DMS53 treated with DMSO at 0.1 percent for 48 hours (cell line): ENCODE data around the gene CEP89.
"Not testable (repeated sequence)": the region's sequence is repeated elsewhere in the genome, so short reads cannot be mapped to it uniquely, and the experiment has no call there.

Source experiments
- DNase-seq: peaks from one replicate; lab custom pipeline; 2025; ENCODE audit not compliant: unreplicated experiment; lab: John Stamatoyannopoulos, UW

CEP89 gene

DNA sequence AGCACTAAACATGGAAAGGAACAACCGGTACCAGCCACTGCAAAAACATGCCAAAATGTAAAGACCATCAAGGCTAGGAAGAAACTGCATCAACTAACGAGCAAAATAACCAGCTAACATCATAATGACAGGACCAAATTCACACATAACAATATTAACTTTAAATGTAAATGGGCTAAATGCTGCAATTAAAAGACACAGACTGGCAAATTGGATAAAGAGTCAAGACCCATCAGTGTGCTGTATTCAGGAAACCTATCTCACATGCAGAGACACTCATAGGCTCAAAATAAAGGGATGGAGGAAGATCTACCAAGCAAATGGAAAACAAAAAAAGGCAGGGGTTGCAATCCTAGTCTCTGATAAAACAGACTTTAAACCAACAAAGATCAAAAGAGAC, 123.7 kb downstream of the CEP89 start:
- DNase-seq, result not testable (repeated sequence)

DNA sequence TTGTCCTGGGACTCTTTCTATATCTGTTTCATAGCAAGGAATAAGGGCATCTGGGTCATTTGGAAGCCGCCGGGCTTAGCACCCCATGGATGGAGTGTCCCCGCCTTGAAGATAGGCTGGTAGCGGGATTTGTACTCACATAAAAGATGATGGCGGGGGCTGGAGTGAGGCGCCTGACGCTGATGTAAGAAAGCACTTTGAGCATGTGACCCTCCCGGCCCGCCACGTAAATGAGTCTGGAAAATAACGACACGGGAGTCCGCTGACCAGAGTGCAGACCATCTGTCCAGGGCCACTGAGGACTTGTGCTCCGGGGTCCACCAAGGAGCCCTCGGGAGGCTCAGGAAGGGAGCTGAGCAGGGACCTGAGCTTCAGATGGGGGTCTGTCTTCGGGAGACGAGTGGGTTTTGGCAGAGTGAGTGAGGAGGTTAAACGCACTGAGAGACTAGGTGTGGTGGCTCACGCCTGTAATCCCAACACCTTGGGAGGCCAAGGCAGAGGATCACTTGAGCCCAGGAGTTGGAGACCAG, 128.0 kb downstream of the CEP89 start:
- DNase-seq, result no peak

DNA sequence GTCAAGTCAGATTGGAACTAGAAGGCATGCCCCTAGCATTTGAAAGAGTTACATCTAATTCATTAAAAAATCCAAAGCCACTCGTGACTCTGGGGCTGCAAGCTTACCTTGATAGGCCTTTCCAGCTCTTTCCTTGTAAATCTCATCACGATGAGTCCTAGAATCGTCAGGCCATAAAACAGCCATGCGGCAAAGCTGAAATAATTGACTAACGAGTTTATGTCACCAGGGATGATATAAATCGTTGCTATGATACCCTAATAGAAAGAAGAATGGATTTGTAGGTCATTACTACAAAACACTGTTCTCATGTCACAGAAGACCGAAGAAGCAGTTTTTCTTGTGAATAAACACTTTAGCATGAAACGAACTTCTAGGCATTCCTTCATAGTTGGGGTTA, 129.7 kb downstream of the CEP89 start:
- DNase-seq, result no peak

DNA sequence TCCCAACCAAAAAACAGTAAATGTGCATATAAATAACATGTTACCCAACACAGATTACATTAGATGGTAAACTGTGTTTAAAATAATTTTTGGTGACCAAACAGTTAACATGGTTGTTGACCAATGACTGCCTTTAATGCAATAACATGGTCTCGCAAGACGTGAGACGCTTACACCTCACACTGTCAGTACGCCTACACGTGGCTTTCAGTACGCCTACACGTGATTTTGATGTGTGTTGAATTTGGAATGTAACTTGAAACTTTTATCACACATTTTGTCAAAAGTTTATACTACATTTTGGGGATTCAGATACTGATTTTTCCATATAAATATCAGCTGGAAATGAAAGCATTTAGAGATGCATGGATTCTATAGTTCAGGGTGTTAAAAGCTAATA, 134.2 kb downstream of the CEP89 start:
- no peak for DNase-seq

DNA sequence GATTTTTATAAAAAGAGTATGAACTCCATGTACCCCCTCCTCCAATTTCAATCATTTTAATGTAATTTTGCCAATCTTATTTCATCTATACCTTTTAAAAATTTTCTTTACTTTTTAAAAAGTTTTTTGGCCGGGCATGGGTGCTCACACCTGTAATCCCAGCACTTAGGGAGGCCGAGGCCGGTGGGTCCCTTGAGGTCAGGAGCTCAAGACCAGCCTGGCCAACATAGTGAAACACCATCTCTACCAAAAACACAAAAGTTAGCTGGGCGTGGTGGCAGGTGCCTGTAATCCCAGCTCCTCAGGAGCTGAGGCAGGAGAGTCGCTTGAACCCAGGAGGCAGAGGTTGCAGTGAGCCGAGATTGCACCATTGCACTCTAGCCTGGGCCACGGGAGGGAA, 138.4 kb downstream of the CEP89 start:
- not testable (repeated sequence) for DNase-seq

DNA sequence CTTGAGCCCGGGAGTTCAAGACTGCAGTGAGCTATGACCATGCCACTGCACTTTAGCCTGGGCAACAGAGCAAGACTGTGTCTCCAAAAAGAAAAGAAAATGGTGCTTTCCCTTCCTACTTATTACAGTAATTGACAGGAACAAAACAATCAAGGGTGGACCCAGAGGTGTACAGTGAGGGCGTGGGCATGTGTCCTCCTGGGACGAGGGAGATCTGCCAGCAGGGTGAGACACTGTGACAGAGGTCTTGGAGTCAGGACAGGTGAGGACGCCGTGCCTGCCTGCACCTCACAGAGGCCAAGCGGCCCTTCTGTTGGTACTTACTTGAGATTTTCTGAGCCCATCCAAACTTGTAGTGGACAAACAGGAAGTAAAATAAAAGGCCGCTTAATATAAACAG, 138.9 kb downstream of the CEP89 start:
- DNase-seq, result not testable (repeated sequence)

DNA sequence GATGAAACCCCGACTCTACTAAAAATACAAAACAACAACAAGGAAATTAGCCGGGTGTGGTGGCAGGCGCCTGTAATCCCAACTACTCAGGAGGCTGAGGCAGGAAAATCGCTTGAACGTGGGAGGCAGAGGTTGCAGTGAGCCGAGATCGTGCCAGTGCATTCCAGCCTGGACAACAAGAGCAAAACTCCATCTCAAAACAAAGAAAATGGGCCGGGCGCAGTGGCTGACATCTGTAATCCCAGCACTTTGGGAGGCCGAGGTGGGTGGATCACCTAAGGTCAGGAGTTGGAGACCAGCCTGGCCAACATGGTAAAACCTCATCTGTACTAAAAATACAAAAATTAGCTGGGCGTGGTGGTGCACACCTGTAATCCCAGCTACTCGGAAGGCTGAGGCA, 139.7 kb downstream of the CEP89 start:
- DNase-seq, result not testable (repeated sequence)

DNA sequence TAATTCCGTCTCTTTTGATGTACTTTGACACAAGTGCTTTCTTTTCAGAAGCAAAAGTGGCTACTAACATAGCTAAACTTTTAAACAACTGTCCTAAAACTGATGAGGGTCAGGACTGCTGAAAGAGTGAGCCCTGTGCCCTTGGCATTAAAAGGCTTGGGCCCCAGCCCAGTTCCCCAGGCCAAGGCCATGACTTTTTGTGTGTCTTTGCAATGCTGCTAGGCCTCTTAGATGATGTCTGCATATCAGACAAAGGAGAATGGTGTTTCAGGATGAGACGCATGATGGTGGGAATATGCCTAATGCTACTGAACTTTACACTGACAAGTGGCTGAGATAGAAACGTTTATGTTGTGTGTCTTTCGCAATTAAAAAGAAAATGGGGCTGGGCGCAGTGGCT, 140.1 kb downstream of the CEP89 start:
- DNase-seq, result no peak

DNA sequence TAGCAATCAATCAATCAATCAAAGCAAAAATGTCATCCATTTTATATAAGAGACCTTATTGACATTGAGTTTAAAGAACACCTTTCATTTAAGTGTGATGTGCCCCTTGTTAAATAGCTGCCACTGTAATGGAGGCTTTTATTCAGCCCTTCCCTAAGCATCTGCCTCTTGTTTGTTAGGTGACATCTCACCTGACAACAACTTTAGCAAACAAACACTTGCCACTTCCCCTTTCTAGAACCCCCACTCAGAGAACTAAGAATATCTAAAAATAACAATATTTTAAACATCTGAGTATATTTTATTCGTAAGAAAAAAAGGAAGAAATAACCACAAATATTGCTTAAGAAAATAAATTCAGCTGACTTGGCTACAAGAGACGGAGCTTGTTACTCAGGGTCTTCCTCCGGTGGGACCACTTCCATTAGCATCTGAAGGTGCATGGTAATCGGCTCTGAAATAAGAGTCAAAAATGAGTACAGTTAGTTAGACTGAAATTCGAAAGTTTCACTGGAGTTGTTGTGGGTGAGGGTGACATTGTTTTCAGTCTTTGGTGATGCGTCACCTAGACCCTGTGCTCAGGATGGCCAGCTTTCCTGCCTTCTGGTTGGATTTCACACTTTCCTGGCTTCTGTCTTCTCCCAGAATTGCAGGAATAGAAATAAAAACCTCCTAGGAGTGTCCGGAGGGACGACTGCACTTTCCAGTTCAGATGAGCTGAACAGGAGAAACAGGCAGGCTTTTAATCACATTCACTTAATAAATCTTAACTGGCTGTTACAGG, 141.3 kb downstream of the CEP89 start:
- DNase-seq, result no peak

DNA sequence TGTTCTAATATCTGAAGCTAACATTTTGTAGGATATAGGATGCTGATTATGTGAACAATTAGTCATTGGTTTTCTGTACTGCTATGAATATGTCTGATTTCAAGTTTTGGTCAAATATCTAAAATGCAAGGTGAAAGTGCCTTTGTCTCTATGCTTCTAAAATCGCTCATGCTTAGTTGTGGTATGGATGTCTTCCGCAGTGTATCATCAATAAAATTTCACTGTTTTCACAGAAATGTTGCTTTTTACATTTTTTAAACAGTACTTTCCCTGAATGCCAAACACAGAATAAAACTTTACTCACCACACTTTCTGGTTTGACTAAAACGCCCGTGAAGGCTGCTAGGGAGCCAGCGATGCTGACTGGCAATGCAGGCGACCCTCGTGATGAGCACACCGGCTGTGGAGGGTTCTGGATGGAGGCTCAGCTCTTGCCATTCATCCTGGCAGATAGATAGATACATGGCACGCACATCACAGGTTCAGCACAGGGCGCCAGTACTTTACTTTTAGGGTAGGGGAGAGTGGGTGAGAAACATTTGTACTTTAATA, 142.3 kb downstream of the CEP89 start:
- DNase-seq, result no peak

DNA sequence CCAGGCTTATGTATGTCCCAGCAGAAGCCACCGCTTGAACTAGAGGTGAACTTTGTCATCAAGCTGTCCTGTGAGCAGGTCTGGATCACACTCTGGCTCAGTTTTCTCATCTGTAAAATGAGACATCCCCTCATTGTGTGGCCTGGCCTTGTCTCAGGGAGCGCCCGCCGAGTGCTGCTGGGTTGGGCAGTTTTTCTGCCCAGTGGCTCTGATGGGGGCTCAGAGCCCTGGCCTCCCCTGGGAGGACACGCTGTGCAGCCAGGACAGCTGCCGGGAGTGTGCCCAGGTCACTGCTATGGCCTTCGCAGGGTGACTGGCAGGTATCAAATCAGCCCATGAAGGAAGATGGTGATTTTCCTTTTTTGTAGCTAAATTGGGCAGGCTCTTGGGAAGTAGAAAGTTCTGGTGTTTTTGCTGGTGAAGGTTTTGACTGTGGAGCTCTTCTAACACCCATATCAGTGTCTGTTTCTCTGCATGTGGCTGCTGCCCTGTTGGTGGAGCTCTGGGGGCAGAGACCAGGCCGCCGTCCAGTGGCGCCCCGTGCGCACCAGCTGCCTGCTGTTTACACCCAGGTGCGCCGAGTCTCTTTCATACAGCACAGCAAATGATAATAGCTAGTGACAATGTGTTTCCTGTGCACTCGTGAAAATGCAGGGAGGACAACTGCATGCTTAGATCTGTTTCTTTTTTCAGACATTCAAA, 143.0 kb downstream of the CEP89 start:
- no peak for DNase-seq

DNA sequence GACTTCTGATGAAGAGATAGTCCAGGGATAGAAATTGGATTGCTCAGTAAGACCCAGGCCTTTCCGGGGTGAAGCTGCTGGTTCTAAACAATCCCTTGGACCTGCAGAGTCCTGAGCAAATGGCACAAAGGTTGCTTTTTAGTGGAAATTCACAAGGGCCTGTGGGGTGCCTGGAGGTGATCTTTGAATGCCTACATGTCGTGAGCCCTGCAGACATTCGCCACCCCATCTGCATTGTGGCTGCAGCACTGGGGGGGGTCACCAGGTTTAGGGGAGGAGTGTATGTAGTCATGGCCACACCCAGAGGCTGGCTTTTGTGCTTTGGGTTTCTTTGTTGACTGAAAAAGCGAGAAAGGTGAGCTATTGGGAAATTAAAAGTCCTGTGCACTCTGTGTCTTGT, 143.6 kb downstream of the CEP89 start:
- no peak for DNase-seq
